Mesendoderm (in vitro differentiated cells): Measurements from ENCODE around the gene CANX.
"Not testable (repeated sequence)": the region's sequence is repeated elsewhere in the genome, so short reads cannot be mapped to it uniquely, and the experiment has no call there.

Source experiments
- DNase-seq: peaks from one replicate; pipeline ENCODE4 v3.0.0; 2013
- H2AK5ac ChIP-seq: 2 replicates; pipeline ENCODE4 v1.6.1; 2013; ENCODE audit warnings: low read length, inconsistent platforms
- H2BK120ac ChIP-seq: 2 replicates; pipeline ENCODE4 v1.6.1; 2013; ENCODE audit warnings: low read depth, mild to moderate bottlenecking, low read length, moderate library complexity, mixed read lengths
- H2BK15ac ChIP-seq: replicated peaks from 2 replicates; pipeline ENCODE4 v1.6.1; 2013; ENCODE audit warnings: low read depth, mild to moderate bottlenecking, moderate library complexity
- H2BK5ac ChIP-seq: 2 replicates; pipeline ENCODE4 v1.6.1; 2013; ENCODE audit warnings: low read length, inconsistent platforms
- H3K18ac ChIP-seq: 2 replicates; pipeline ENCODE4 v1.6.1; 2013; ENCODE audit warnings: mild to moderate bottlenecking, low read length, mixed read lengths
- H3K23ac ChIP-seq: one replicate; pipeline ENCODE4 v1.6.1; 2013; ENCODE audit warnings: low read length
- H3K27ac ChIP-seq: 2 replicates; pipeline ENCODE4 v1.5.1; 2013; ENCODE audit warnings: low read depth, mild to moderate bottlenecking, inconsistent platforms, low read length, moderate library complexity
- H3K27me3 ChIP-seq: 2 replicates; pipeline ENCODE4 v1.6.1; 2013; ENCODE audit warnings: low read length, control low read depth, mild to moderate bottlenecking, inconsistent platforms; ENCODE audit not compliant: insufficient read depth, poor library complexity
- H3K36me3 ChIP-seq: 2 replicates; pipeline ENCODE4 v1.6.1; 2013; ENCODE audit warnings: low read length, inconsistent platforms; ENCODE audit not compliant: control insufficient read depth, insufficient read depth
- H3K4ac ChIP-seq: one replicate; pipeline ENCODE4 v1.6.1; 2013; ENCODE audit warnings: low read depth, mild to moderate bottlenecking, low read length, moderate library complexity
- H3K4me1 ChIP-seq: 2 replicates; pipeline ENCODE4 v1.6.1; 2013; ENCODE audit warnings: low read depth, low read length, inconsistent platforms; ENCODE audit not compliant: control insufficient read depth
- H3K4me2 ChIP-seq: 2 replicates; pipeline ENCODE4 v1.6.1; 2013; ENCODE audit warnings: low read length
- H3K4me3 ChIP-seq: 2 replicates; pipeline ENCODE4 v1.5.1; 2013; ENCODE audit warnings: mild to moderate bottlenecking, low read length
- H3K56ac ChIP-seq: one replicate; pipeline ENCODE4 v1.6.1; 2013; ENCODE audit warnings: low read length
- H3K79me1 ChIP-seq: 2 replicates; pipeline ENCODE4 v1.6.1; 2013; ENCODE audit warnings: low read length, inconsistent platforms
- H3K79me2 ChIP-seq: 2 replicates; pipeline ENCODE4 v1.6.1; 2013; ENCODE audit warnings: mild to moderate bottlenecking, low read length; ENCODE audit not compliant: control insufficient read depth, insufficient read depth
- H3K9ac ChIP-seq: 2 replicates; pipeline ENCODE4 v1.6.1; 2013; ENCODE audit warnings: low read length, inconsistent platforms
- H4K5ac ChIP-seq: one replicate; pipeline ENCODE4 v1.6.1; 2013; ENCODE audit warnings: low read length
- H4K8ac ChIP-seq: one replicate; pipeline ENCODE4 v1.6.1; 2013; ENCODE audit warnings: low read depth, mild to moderate bottlenecking, control low read depth, low read length, moderate library complexity
- WGBS: extraction: QIAGEN DNeasy Blood & Tissue Kit; methylation state at CpG from one replicate; pipeline ENCODE4 v1.1.7; 2013; ENCODE audit warnings: low lambda C conversion rate, missing lambda C conversion rate; ENCODE audit not compliant: insufficient coverage; ENCODE audit errors: extremely low coverage; 5-methylcytosine and 5-hydroxymethylcytosine counted together

The CANX gene

GRCh38 chr5:179658179-179658856 lies 40.4 kb upstream of the CANX start:
- Histone ChIP-seq H3K56ac (peak overlapping the region; percentile 78), H3K4me2 (peak overlapping the region; percentile 71), H3K9ac (peak overlapping the region; percentile 54)
- not testable (repeated sequence) for H2AK5ac ChIP-seq, H3K4me1 ChIP-seq, H3K79me2 ChIP-seq, H3K79me1 ChIP-seq, H2BK5ac ChIP-seq, H4K5ac ChIP-seq, H3K27ac ChIP-seq, H2BK120ac ChIP-seq, H3K36me3 ChIP-seq, H3K27me3 ChIP-seq, H3K23ac ChIP-seq, H2BK15ac ChIP-seq, H4K8ac ChIP-seq, H3K4me3 ChIP-seq, H3K18ac ChIP-seq, H3K4ac ChIP-seq
- WGBS: no CpG with 5 or more reads among the region's 29 CpGs
- DNase-seq: peak; percentile 42

- H3K27ac ChIP-seq, H3K4ac ChIP-seq, H3K56ac ChIP-seq, H3K79me2 ChIP-seq, H3K27me3 ChIP-seq, H3K79me1 ChIP-seq, H2BK120ac ChIP-seq, H3K18ac ChIP-seq, H2BK5ac ChIP-seq, H2AK5ac ChIP-seq, H4K8ac ChIP-seq, H2BK15ac ChIP-seq, H3K4me2 ChIP-seq, H3K4me3 ChIP-seq, DNase-seq, H3K23ac ChIP-seq, H3K36me3 ChIP-seq, H4K5ac ChIP-seq, H3K4me1 ChIP-seq, H3K9ac ChIP-seq: not testable (repeated sequence)
- WGBS: no CpG with 5 or more reads among the region's 6 CpGs
Observed at GRCh38 chr5:179661647-179662046, 37.1 kb upstream of the CANX start.

GRCh38 chr5:179668391-179668790 lies 30.4 kb upstream of the CANX start:
- DNase-seq: peak; percentile 87
- Histone ChIP-seq H3K79me1 (no peaks in the 10 kb centered on the region), H3K18ac (no peak overlapping the region), H3K9ac (no peak overlapping the region), H2BK120ac (no peak overlapping the region), H2BK5ac (no peak overlapping the region), H3K56ac (no peak overlapping the region), H3K23ac (no peak overlapping the region), H3K4ac (no peak overlapping the region), H4K5ac (no peak overlapping the region), H3K4me3 (no peak overlapping the region), H3K79me2 (no peaks in the 10 kb centered on the region), H2AK5ac (no peak overlapping the region), H3K27me3 (no peaks in the 10 kb centered on the region), H3K36me3 (no peaks in the 10 kb centered on the region), H4K8ac (no peak overlapping the region), H3K27ac (no peak overlapping the region), H2BK15ac (no peak overlapping the region), H3K4me1 (no peaks in the 10 kb centered on the region), H3K4me2 (no peak overlapping the region)
- WGBS: no CpG with 5 or more reads among the region's 7 CpGs

GRCh38 chr5:179678223-179679013 lies 20.3 kb upstream of the CANX start:
- no peaks in the 10 kb centered on the region for H3K4me1 ChIP-seq
- no peak overlapping the region for H4K8ac ChIP-seq
- H3K27ac ChIP-seq: no peak overlapping the region
- no peak overlapping the region for H4K5ac ChIP-seq
- H3K9ac ChIP-seq: peak overlapping the region; percentile 99
- H3K36me3 ChIP-seq: no peaks in the 10 kb centered on the region
- no peak overlapping the region for H2AK5ac ChIP-seq
- no peak overlapping the region for H2BK5ac ChIP-seq
- H2BK15ac ChIP-seq: no peak overlapping the region
- H3K56ac ChIP-seq: peak overlapping the region; percentile 100
- peak overlapping the region; percentile 66 for H3K4ac ChIP-seq
- peaks cover 3% of the 10 kb centered on the region for H3K79me1 ChIP-seq
- H2BK120ac ChIP-seq: no peak overlapping the region
- H3K27me3 ChIP-seq: no peaks in the 10 kb centered on the region
- peak overlapping the region; percentile 95 for H3K23ac ChIP-seq
- peak; percentile 97 for DNase-seq
- H3K4me2 ChIP-seq: peak overlapping the region; percentile 96
- peak overlapping the region; percentile 51 for H3K18ac ChIP-seq
- peak overlapping the region; percentile 88 for H3K4me3 ChIP-seq
- H3K79me2 ChIP-seq: no peaks in the 10 kb centered on the region
- WGBS: no CpG with 5 or more reads among the region's 78 CpGs

GRCh38 chr5:179679014-179679674 lies 19.6 kb upstream of the CANX start:
- peak; percentile 93 for DNase-seq
- Histone ChIP-seq H3K36me3 (no peaks in the 10 kb centered on the region), H3K4ac (no peak overlapping the region), H3K18ac (no peak overlapping the region), H2BK5ac (no peak overlapping the region), H3K9ac (peak overlapping the region; percentile 72), H2BK120ac (no peak overlapping the region), H4K8ac (no peak overlapping the region), H2AK5ac (no peak overlapping the region), H2BK15ac (no peak overlapping the region), H3K4me1 (no peaks in the 10 kb centered on the region), H3K4me3 (no peak overlapping the region), H3K27me3 (no peaks in the 10 kb centered on the region), H3K4me2 (peak overlapping the region; percentile 45), H3K56ac (peak overlapping the region; percentile 90), H3K79me2 (no peaks in the 10 kb centered on the region), H4K5ac (no peak overlapping the region), H3K79me1 (peaks cover 3% of the 10 kb centered on the region), H3K27ac (no peak overlapping the region), H3K23ac (no peak overlapping the region)
- no CpG with 5 or more reads among the region's 41 CpGs for WGBS
